Measurements from ENCODE around the gene ARHGAP25. TPM values are rescaled to one million over a fixed set of nuclear protein-coding genes. Genes with fewer than 3 reads are reported as not detected.

Gene ARHGAP25
- total RNA-seq, 1 donor from 2014 or later, result 1.1 TPM

GRCh38 chr2:68720665-68721064 lies 13.9 kb upstream of the ARHGAP25 start:
- Mint-ChIP-seq H3K27ac (no peak overlapping the region), H3K4me3 (no peak overlapping the region), H3K36me3 (no peaks in the 10 kb centered on the region), H3K9me3 (no peaks in the 10 kb centered on the region), H3K27me3 (no peaks in the 10 kb centered on the region), H3K4me1 (ENCODE audit: unreplicated experiment) (no peaks in the 10 kb centered on the region)
- DNase-seq (ENCODE audit: extremely low spot score, unreplicated experiment), result no peak
- TF ChIP-seq CTCF (conservative IDR thresholded peaks at IDR 0.05), result no peak

GRCh38 chr2:68721482-68722101 lies 13.0 kb upstream of the ARHGAP25 start:
- no peaks in the 10 kb centered on the region for H3K36me3 Mint-ChIP-seq
- no peaks in the 10 kb centered on the region for H3K4me1 Mint-ChIP-seq (ENCODE audit: unreplicated experiment)
- no peaks in the 10 kb centered on the region for H3K9me3 Mint-ChIP-seq
- no peak for TF ChIP-seq CTCF (conservative IDR thresholded peaks at IDR 0.05)
- H3K27ac Mint-ChIP-seq, result no peak overlapping the region
- DNase-seq (ENCODE audit: extremely low spot score, unreplicated experiment), result no peak
- no peaks in the 10 kb centered on the region for H3K27me3 Mint-ChIP-seq
- H3K4me3 Mint-ChIP-seq, result no peak overlapping the region

- Mint-ChIP-seq H3K36me3 (no peaks in the 10 kb centered on the region), H3K9me3 (no peaks in the 10 kb centered on the region), H3K27me3 (no peaks in the 10 kb centered on the region), H3K27ac (no peak overlapping the region), H3K4me3 (no peak overlapping the region), H3K4me1 (ENCODE audit: unreplicated experiment) (no peaks in the 10 kb centered on the region)
- no peak for DNase-seq (ENCODE audit: extremely low spot score, unreplicated experiment)
- no peak for TF ChIP-seq CTCF (conservative IDR thresholded peaks at IDR 0.05)
Measured at GRCh38 chr2:68722712-68723111, 11.9 kb upstream of the ARHGAP25 start.

- H3K4me3 Mint-ChIP-seq, result no peak overlapping the region
- no peaks in the 10 kb centered on the region for H3K9me3 Mint-ChIP-seq
- no peak for TF ChIP-seq CTCF (conservative IDR thresholded peaks at IDR 0.05)
- no peak for DNase-seq (ENCODE audit: extremely low spot score, unreplicated experiment)
- H3K36me3 Mint-ChIP-seq, result no peaks in the 10 kb centered on the region
- no peak overlapping the region for H3K27ac Mint-ChIP-seq
- H3K4me1 Mint-ChIP-seq (ENCODE audit: unreplicated experiment), result no peaks in the 10 kb centered on the region
- no peaks in the 10 kb centered on the region for H3K27me3 Mint-ChIP-seq
Measured at GRCh38 chr2:68723181-68723580, 11.4 kb upstream of the ARHGAP25 start.

- Mint-ChIP-seq H3K4me1 (ENCODE audit: unreplicated experiment) (peaks cover 5% of the 10 kb centered on the region), H3K36me3 (no peaks in the 10 kb centered on the region), H3K27ac (no peak overlapping the region), H3K4me3 (no peak overlapping the region), H3K9me3 (no peaks in the 10 kb centered on the region), H3K27me3 (no peaks in the 10 kb centered on the region)
- no peak for TF ChIP-seq CTCF (conservative IDR thresholded peaks at IDR 0.05)
- no peak for DNase-seq (ENCODE audit: extremely low spot score, unreplicated experiment)
Measured at GRCh38 chr2:68726100-68726499, 8.5 kb upstream of the ARHGAP25 start.
